GM10266 (cell line): Measurements from ENCODE around the gene ULK3.
A peak's percentile ranks its signal among the peaks of the same experiment; 100 is the strongest.

Experiments
- DNase-seq: peaks from one replicate; pipeline ENCODE4 v3.0.0; 2012; ENCODE audit errors: extremely low spot score
- CTCF ChIP-seq: IDR thresholded peaks from 2 replicates; pipeline ENCODE4 v1.5.1; 2012; ENCODE audit warnings: mild to moderate bottlenecking, low read depth; ENCODE audit not compliant: control insufficient read depth, insufficient read depth; ENCODE audit errors: missing control alignments

Gene ULK3

GRCh38 chr15:74787251-74788041, 55.5 kb downstream of the ULK3 start:
- peak; percentile 79 for TF ChIP-seq CTCF
- peak; percentile 85 for DNase-seq

GRCh38 chr15:74786551-74787165, 56.3 kb downstream of the ULK3 start:
- TF ChIP-seq CTCF = no peak
- DNase-seq = no peak
